Neural cell (in vitro differentiated cells): ENCODE measurements around the gene PKDCC. TPM values are rescaled to one million over a fixed set of nuclear protein-coding genes. Genes with fewer than 3 reads are reported as not detected.

Experiments
- H2AFZ ChIP-seq: fragments of 200-600, 300-800 bp; sonication (generic), shearing (Covaris generic); 2 replicates; pipeline ENCODE4 v1.6.0; 2014; ENCODE audit warnings: low read depth, mild to moderate bottlenecking, antibody characterized with exemption, low read length, moderate library complexity
- H3F3A ChIP-seq: fragments of 200-600 bp; shearing (Covaris generic); 2 replicates; pipeline ENCODE4 v1.6.1; 2016; ENCODE audit warnings: mild to moderate bottlenecking, moderate library complexity, mixed read lengths, antibody characterized with exemption, low read length; ENCODE audit not compliant: insufficient read depth, poor library complexity, severe bottlenecking
- H3K27ac ChIP-seq: fragments of 200-600, 300-800 bp; sonication (generic), shearing (Covaris generic); 2 replicates; pipeline ENCODE4 v1.5.1; 2014; ENCODE audit warnings: mild to moderate bottlenecking, low read length, moderate library complexity
- H3K27me3 ChIP-seq: fragments of 300-800, 200-600 bp; sonication (generic), shearing (Covaris generic); 2 replicates; pipeline ENCODE4 v1.6.0; 2014; ENCODE audit warnings: mild to moderate bottlenecking, low read depth, low read length, moderate library complexity; ENCODE audit not compliant: insufficient read depth
- H3K36me3 ChIP-seq: fragments of 300-800, 200-600 bp; sonication (generic), shearing (Covaris generic); 2 replicates; pipeline ENCODE4 v1.5.1; 2014; ENCODE audit warnings: mild to moderate bottlenecking, antibody characterized with exemption, low read length, moderate library complexity; ENCODE audit not compliant: insufficient read depth
- H3K4me2 ChIP-seq: fragments of 300-800, 200-600 bp; sonication (generic), shearing (Covaris generic); 2 replicates; pipeline ENCODE4 v1.6.0; 2014; ENCODE audit warnings: mild to moderate bottlenecking, low read length
- H3K4me3 ChIP-seq: fragments of 300-800, 200-600 bp; sonication (generic), shearing (Covaris generic); 2 replicates; pipeline ENCODE4 v1.5.1; 2014; ENCODE audit warnings: mild to moderate bottlenecking, low read length, moderate library complexity
- H3K79me2 ChIP-seq: fragments of 200-600 bp; shearing (Covaris generic); replicated peaks from 2 replicates; pipeline ENCODE4 v1.6.0; 2014; ENCODE audit warnings: mild to moderate bottlenecking, low read length, moderate library complexity; ENCODE audit not compliant: insufficient read depth
- H3K9ac ChIP-seq: fragments of 300-800, 200-600 bp; sonication (generic), shearing (Covaris generic); 2 replicates; pipeline ENCODE4 v1.6.1; 2016; ENCODE audit warnings: mild to moderate bottlenecking, low read length, mixed read lengths
- H3K9me2 ChIP-seq: fragments of 200-600 bp; shearing (Covaris generic); 2 replicates; pipeline ENCODE4 v1.6.1; 2016; ENCODE audit warnings: mild to moderate bottlenecking, low read length, mixed read lengths; ENCODE audit not compliant: insufficient read depth
- H3K9me3 ChIP-seq: fragments of 200-600, 300-800 bp; sonication (generic), shearing (Covaris generic); 2 replicates; pipeline ENCODE4 v1.6.1; 2016; ENCODE audit warnings: mild to moderate bottlenecking, mixed run types, low read length, moderate library complexity, mixed read lengths
- H4K20me1 ChIP-seq: fragments of 200-600 bp; shearing (Covaris generic); 2 replicates; pipeline ENCODE4 v1.6.1; 2016; ENCODE audit warnings: mild to moderate bottlenecking, mixed run types; ENCODE audit not compliant: insufficient read depth
- CTCF ChIP-seq: fragments of 450-650 bp; IDR thresholded peaks from 2 replicates; pipeline ENCODE4 v1.5.1; 2014; ENCODE audit warnings: antibody characterized with exemption, mild to moderate bottlenecking, moderate library complexity; ENCODE audit not compliant: poor library complexity, severe bottlenecking
- EP300 ChIP-seq: fragments of 450-650 bp; conservative IDR thresholded peaks from 2 replicates; pipeline ENCODE4 v1.6.1; 2014; ENCODE audit warnings: antibody characterized with exemption, mild to moderate bottlenecking, moderate library complexity; ENCODE audit not compliant: poor library complexity, severe bottlenecking
- EZH2 ChIP-seq: fragments of 200-600, 300-800 bp; shearing (Covaris generic), sonication (generic); IDR thresholded peaks from 2 replicates; pipeline ENCODE4 v1.6.1; 2014; ENCODE audit warnings: antibody characterized with exemption, low read length, borderline replicate concordance, mild to moderate bottlenecking; ENCODE audit not compliant: insufficient read depth, poor library complexity, severe bottlenecking
- MXI1 ChIP-seq: fragments of 450-650 bp; conservative IDR thresholded peaks from 2 replicates; pipeline ENCODE4 v1.6.1; 2014; ENCODE audit warnings: antibody characterized with exemption, mild to moderate bottlenecking; ENCODE audit not compliant: poor library complexity, severe bottlenecking
- POLR2AphosphoS5 ChIP-seq: IDR thresholded peaks from 2 replicates; pipeline ENCODE4 v1.6.1; 2012
- RAD21 ChIP-seq: fragments of 450-650 bp; conservative IDR thresholded peaks from 2 replicates; pipeline ENCODE4 v1.6.1; 2014; ENCODE audit warnings: antibody characterized with exemption, mild to moderate bottlenecking, moderate library complexity
- REST ChIP-seq: IDR thresholded peaks from 2 replicates; pipeline ENCODE4 v1.6.1; 2012; ENCODE audit warnings: borderline replicate concordance
- SMC3 ChIP-seq: fragments of 450-650 bp; conservative IDR thresholded peaks from 2 replicates; pipeline ENCODE4 v1.6.1; 2014; ENCODE audit warnings: antibody characterized with exemption, mild to moderate bottlenecking, moderate library complexity; ENCODE audit not compliant: poor library complexity
- TAF1 ChIP-seq: IDR thresholded peaks from 2 replicates; pipeline ENCODE4 v1.6.1; 2012; ENCODE audit warnings: low read depth
- polyA plus RNA-seq: library from polyadenylated mRNA; depleted of rRNA; stranded (reverse); fragments of >200 nt; gene quantifications from 2 replicates; pipeline ENCODE4 v1.2.3, GENCODE V29; 2014

Gene PKDCC
- polyA plus RNA-seq, 1 donor from 2014 or later, result 37.4 TPM

- H3K27ac ChIP-seq, result no peak overlapping the region
- no peak overlapping the region for H3K9ac ChIP-seq
- H3K9me2 ChIP-seq, result no peaks in the 10 kb centered on the region
- H3K36me3 ChIP-seq, result no peaks in the 10 kb centered on the region
- H2AFZ ChIP-seq, result no peak overlapping the region
- no peaks in the 10 kb centered on the region for H3K27me3 ChIP-seq
- H3K4me2 ChIP-seq, result no peak overlapping the region
- no peaks in the 10 kb centered on the region for H3K9me3 ChIP-seq
- no peak overlapping the region for H3K4me3 ChIP-seq
- H3K79me2 ChIP-seq, result no peaks in the 10 kb centered on the region
- no peaks in the 10 kb centered on the region for H4K20me1 ChIP-seq
- TF ChIP-seq CTCF, result no peak
- H3F3A ChIP-seq, result no peaks in the 10 kb centered on the region
These were observed 11.6 kb downstream of the PKDCC start for GRCh38 chr2:42059261-42059898.

- Histone ChIP-seq H3K27ac (no peak overlapping the region), H3K27me3 (no peaks in the 10 kb centered on the region), H3K4me3 (no peak overlapping the region), H3K4me2 (no peak overlapping the region), H3F3A (no peaks in the 10 kb centered on the region), H2AFZ (no peak overlapping the region), H4K20me1 (no peaks in the 10 kb centered on the region), H3K9me3 (no peaks in the 10 kb centered on the region), H3K79me2 (no peaks in the 10 kb centered on the region), H3K36me3 (no peaks in the 10 kb centered on the region), H3K9me2 (no peaks in the 10 kb centered on the region), H3K9ac (no peak overlapping the region)
- TF ChIP-seq CTCF (no peak), SMC3 (no peak), TAF1 (no peak), EP300 (no peak), POLR2AphosphoS5 (no peak), MXI1 (no peak), REST (no peak), EZH2 (no peak), RAD21 (no peak)
These were observed 12.2 kb downstream of the PKDCC start for GRCh38 chr2:42060028-42060427.
